ENCODE measurements around the gene GJA1.

Gene GJA1

GRCh38 chr6:121492536-121492935 lies 57.1 kb downstream of the GJA1 start:
- no peaks in the 10 kb centered on the region for H3K27me3 Mint-ChIP-seq
- no peak overlapping the region for H3K27ac Mint-ChIP-seq
- H3K4me1 Mint-ChIP-seq (ENCODE audit: low read depth): no peaks in the 10 kb centered on the region

GRCh38 chr6:121497970-121498375 lies 62.5 kb downstream of the GJA1 start:
- H3K27me3 Mint-ChIP-seq: no peaks in the 10 kb centered on the region
- H3K27ac Mint-ChIP-seq: no peak overlapping the region
- H3K4me1 Mint-ChIP-seq (ENCODE audit: low read depth): no peaks in the 10 kb centered on the region
- no peaks in the 10 kb centered on the region for H3K9me3 Mint-ChIP-seq
- H3K4me3 Mint-ChIP-seq: no peak overlapping the region
- no peaks in the 10 kb centered on the region for H3K36me3 Mint-ChIP-seq (ENCODE audit: low read depth)

More at GRCh38 chr6:121492536-121492935, 57.1 kb downstream of the GJA1 start:
- H3K4me3 Mint-ChIP-seq: no peak overlapping the region
- no peaks in the 10 kb centered on the region for H3K36me3 Mint-ChIP-seq (ENCODE audit: low read depth)
- H3K9me3 Mint-ChIP-seq: no peaks in the 10 kb centered on the region

- no peaks in the 10 kb centered on the region for H3K9me3 Mint-ChIP-seq
- no peaks in the 10 kb centered on the region for H3K36me3 Mint-ChIP-seq (ENCODE audit: low read depth)
- no peaks in the 10 kb centered on the region for H3K27me3 Mint-ChIP-seq
- no peak overlapping the region for H3K4me3 Mint-ChIP-seq
- no peak overlapping the region for H3K27ac Mint-ChIP-seq
- H3K4me1 Mint-ChIP-seq (ENCODE audit: low read depth): peaks cover under 1% of the 10 kb centered on the region
Observed at GRCh38 chr6:121498481-121499276, 63.2 kb downstream of the GJA1 start.

Data from stimulated activated naive CD8-positive, alpha-beta T cell treated with anti-CD3 and anti-CD28 coated beads, Interleukin-15, Interleukin-2, amounts not matched to agents 100 ng/mL and 50 ng/mL, for 24 hours (primary cell).